Left ventricle myocardium superior (tissue), 1 donor: ENCODE measurements around the gene TBX19. TPM values are rescaled to one million over a fixed set of nuclear protein-coding genes. Genes with fewer than 3 reads are reported as not detected.

Experiments
- ATAC-seq: fragments of 200-7000 bp; cut with Tn5 transposase; one replicate; pipeline ENCODE4 v1.9.1; 2020; ENCODE audit warnings: mild to moderate bottlenecking, moderate library complexity
- DNase-seq: peaks from one replicate; pipeline ENCODE4 v3.0.0-alpha.2; 2020
- intact Hi-C: fragments of 100-400 bp; cut with micrococcal nuclease; formaldehyde crosslinking; loops from one replicate; pipeline ENCODE4 v1.11.0; 2022
- total RNA-seq: library from RNA; stranded (reverse); fragmentation: NEBNext Ultra II Directional; extraction: Animal tissue kit (Norgen Biotek cat#: 25700); gene quantifications from one replicate; pipeline ENCODE4 v1.2.1, GENCODE V29; 2021
- donor health status: DM: no; HTN: yes; CAD: no; lungs with severe emphysema.

Gene TBX19
- total RNA-seq, 1 donor from 2014 or later = 0.55 TPM

DNA sequence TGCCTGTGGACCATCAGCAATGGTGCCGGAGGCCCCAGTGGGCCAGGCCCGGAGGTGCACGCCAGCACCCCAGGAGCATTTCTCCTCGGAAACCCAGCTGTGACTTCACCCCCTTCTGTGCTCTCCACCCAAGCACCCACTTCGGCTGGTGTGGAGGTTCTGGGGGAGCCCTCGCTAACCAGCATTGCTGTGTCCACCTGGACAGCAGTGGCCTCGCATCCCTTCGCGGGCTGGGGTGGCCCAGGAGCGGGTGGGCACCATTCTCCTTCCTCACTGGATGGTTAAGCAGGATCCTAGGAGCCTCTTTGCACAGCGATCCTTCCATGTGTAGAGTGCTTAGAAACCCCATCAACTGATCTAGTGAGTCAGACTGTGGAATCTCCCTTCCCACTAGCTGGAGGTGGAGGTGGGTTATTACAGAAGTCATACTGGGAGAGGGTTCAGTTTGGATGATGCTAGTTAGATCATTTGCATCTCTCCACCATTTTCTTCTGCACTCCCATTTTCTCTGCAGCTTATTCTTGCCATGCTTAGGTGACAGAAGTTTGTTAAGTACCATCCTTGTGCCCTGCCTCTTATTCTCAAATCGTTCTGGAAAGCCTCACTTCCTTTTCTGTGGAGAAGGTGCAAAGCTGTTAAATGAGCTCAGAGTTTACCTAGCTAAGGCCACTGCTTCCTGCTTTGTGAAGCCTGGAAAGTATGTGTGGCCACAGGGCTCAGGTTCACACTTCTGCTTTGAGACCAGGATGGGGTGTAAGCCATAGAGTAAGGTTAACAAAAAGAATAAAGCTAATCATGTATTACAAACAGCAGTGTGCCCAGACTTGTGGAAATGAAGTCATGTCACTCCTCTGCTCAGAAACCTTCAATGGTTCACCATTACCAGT, 32.3 kb downstream of the TBX19 start:
- ATAC-seq = no peak
- intact Hi-C loops = no loop called here
- DNase-seq = no peak

DNA sequence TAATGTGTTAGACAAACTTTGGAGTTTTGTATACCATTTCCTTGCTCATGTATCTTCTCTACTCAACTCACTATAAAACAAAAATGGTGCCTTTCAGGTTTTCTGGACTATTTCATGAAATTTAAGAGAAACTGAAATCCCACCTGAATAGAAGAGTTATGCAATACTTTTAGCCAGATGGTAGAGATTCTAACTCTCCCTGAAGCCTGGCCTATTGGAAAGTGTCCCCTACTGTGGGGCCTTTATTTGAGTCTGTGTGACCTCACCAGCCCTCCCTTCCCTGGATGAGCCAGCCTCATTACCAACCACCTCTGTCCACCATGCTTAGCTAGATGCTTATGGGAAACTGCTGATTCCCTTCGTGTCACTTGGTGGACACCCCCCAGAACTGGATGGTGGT, 35.5 kb downstream of the TBX19 start:
- intact Hi-C loops = no loop called here
- no peak for DNase-seq
- peak; percentile 45 for ATAC-seq

DNA sequence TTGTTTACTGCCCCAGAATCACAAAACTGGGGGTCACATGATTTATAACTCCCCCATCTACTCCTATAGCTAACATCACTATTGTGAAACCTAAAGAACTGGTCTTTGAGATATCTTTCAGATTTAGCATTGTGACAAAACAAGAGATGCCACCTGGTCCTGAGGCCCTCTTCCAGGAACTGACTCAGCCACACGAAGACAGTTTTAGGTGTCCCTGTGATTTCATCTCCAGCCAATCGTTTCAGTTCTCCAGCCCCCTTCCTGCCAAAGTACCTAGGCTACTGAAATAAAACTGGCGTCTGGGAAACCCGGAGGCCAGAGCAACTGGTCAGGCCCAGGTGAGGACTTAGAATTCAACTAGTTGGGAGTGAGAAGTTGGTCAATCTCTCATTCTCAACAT, 36.6 kb downstream of the TBX19 start:
- intact Hi-C loops = no loop called here
- ATAC-seq = no peak
- no peak for DNase-seq

- ATAC-seq = no peak
- DNase-seq = no peak
- intact Hi-C loops = no loop called here
Observed at GRCh38 chr1:168319691-168320090, 39.0 kb downstream of the TBX19 start.

GRCh38 chr1:168320149-168320548, 39.5 kb downstream of the TBX19 start:
- ATAC-seq (no peak), DNase-seq (no peak)
- intact Hi-C loops = no loop called here

DNA sequence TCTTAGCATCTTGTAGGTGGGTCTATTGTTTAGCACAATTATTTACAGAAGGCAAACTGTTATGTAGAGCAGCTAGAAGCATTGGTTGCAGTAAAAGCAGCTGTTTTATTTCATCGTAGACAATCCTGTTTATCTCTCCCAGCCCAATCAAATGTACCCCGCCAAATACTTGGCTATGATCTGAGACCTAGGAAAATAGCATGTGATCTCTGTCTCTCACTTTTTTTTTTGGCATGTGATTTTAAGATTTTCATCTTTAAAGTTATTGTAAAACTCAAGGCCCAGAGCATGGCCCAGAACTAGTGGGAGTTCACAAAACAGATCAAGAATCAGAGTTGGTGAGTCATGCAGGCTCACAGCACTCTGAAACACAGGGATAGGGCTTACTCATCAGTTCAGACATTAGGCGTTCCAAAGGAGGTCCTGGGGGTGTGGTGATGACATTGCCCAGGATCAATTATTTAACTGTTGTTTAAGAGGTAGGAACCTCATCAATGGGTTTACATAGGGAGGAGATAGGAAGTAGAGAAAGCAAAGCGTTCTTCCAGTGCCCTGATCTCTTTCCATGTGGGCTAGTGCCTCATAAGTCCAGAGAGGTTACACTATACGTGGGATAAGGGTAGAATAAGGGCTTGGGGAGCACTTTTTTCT, 40.2 kb downstream of the TBX19 start:
- DNase-seq (no peak), ATAC-seq (peak; percentile 85)
- intact Hi-C loops = no loop called here

DNA sequence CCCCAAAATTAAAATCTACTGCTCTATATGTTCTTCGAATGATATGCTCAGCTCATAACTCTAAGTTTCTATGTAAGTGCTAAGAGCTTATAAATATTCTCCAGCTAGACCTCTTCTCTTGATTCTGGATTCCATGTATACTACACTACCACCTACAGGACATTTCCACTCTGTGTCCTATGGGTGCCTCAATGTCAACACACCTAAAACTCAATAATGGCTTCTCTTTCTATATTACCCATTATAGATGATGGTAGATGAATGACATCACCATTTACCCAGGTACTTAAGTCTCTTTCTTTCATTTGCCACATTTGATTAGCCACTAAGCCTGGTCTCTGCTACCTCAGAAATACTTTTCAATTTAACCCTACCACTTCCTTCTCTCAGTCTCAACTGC, 41.3 kb downstream of the TBX19 start:
- intact Hi-C loops = no loop called here

GRCh38 chr1:168324745-168325425, 44.2 kb downstream of the TBX19 start:
- DNase-seq (no peak), ATAC-seq (no peak)
- intact Hi-C loops = no loop called here

More for the DNA sequence above, 41.3 kb downstream of the TBX19 start:
- ATAC-seq = peak; percentile 56
- DNase-seq = no peak

GRCh38 chr1:168328731-168329364, 48.2 kb downstream of the TBX19 start:
- no peak for ATAC-seq
- DNase-seq = no peak
- intact Hi-C loops = no loop called here

- DNase-seq (no peak), ATAC-seq (no peak)
- intact Hi-C loops = no loop called here
Observed at GRCh38 chr1:168330285-168330684, 49.6 kb downstream of the TBX19 start.

- DNase-seq (no peak), ATAC-seq (no peak)
- intact Hi-C loops = no loop called here
Observed at GRCh38 chr1:168331569-168331968, 50.9 kb downstream of the TBX19 start.

GRCh38 chr1:168333562-168334276, 53.0 kb downstream of the TBX19 start:
- no peak for DNase-seq
- intact Hi-C loops = no loop called here
- no peak for ATAC-seq

GRCh38 chr1:168335500-168335899, 54.8 kb downstream of the TBX19 start:
- no peak for DNase-seq
- ATAC-seq = no peak
- intact Hi-C loops = no loop called here

- DNase-seq = no peak
- intact Hi-C loops = no loop called here
- ATAC-seq = no peak
Observed at GRCh38 chr1:168338589-168339503, 58.2 kb downstream of the TBX19 start.

DNA sequence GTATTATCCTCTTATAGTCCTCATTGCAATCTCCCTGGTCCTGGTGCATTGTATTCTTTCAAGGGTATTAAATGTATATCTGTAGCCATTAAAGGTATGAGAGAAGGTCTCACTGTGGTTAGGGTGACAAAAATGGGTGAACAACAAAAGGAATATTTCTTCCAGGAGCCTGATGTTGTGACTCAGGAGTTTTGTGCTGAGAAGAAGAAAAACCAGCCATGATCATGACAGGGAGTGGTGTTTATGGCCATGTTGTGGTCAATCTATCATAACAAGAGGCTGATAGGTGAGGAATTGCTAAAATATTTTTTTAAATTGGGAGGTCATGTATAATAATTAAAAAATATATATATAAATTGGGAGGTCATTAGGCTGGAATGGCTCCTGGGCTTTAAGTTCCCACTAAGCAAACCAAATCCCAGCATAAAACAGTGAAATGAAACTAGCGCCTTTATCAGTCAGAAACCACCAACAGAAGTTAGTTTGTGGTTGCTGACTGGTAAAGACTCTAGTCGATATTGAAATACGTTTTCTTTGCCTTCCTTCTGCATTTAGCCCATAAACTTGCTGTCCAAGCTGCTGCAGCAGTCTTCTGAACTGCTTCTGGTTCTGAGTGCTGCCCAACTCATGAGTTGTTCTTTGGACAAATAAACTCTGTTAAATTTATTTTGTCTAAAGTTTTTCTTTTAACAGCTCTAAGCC, 60.3 kb downstream of the TBX19 start:
- no peak for ATAC-seq
- DNase-seq = no peak
- intact Hi-C loops = loop anchor here (5.0 kb wide), 1 partner anchor 1011 kb away; no protein-coding TSS in a partner anchor

DNA sequence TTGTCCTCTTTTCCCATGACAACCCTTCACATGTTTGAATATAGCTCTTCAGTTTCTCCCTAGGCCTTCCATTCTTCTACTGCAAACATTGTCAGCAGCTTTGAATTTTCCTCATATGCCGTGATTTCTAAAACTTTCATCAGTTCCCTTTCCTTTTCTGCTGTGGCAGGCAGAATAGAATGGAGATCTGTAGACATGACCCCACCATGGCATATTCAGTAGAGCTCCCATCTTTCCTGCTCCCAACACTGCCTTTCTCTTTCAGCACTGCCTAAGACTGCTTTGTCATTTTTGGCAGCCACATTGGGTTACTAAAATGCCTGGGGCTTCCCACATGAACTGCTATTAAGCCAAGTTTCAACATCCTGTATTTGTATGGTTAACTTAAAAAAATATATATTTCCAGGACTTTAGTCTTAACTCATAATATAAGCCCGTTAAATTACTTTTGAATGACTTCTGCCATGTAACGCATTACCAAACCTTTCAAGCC, 60.9 kb downstream of the TBX19 start:
- ATAC-seq = no peak
- no peak for DNase-seq
- intact Hi-C loops = loop anchor here (5.0 kb wide), 1 partner anchor 1011 kb away; no protein-coding TSS in a partner anchor
